ENCODE measurements around the gene RAB8A. TPM values are rescaled to one million over a fixed set of nuclear protein-coding genes. Genes with fewer than 3 reads are reported as not detected.

Gene RAB8A
- 10 to 100 TPM; 53.5 to 58.3 TPM for total RNA-seq
- long read RNA-seq, donor 1, transcript RAB8A-201 (8 exons, 2,827 nt) = major isoform, 35 of 37 reads
- long read RNA-seq, donor 1, partial matches to known transcripts = 0 of 37 reads
- long read RNA-seq, donor 1, other reads (novel, unspliced or antisense) = 1 of 37 reads
- long read RNA-seq, donor 2, transcript RAB8A-201 (8 exons, 2,827 nt) = major isoform, 242 of 249 reads
- long read RNA-seq, donor 2, partial matches to known transcripts = 1 of 249 reads
- long read RNA-seq, donor 2, other reads (novel, unspliced or antisense) = 3 of 249 reads

- intact Hi-C loops (cut with DNase I) = loop anchor here (5.0 to 10.0 kb wide), 2 partner anchors 73 to 74 kb away; partner anchors contain the start of gene FAM32A (in 1 of the 2)
- DNase-seq (ENCODE audit: low spot score) = peak; percentile 100
Observed at GRCh38 chr19:16111160-16111908, at the start of gene RAB8A. Gene RAB8A, plus strand, starts transcription at chr19:16111889. Its CDS starts 13 bp downstream, at chr19:16111902.

GRCh38 chr19:16061943-16062342, 49.7 kb upstream of the RAB8A start:
- no peak for DNase-seq (ENCODE audit: low spot score)
- intact Hi-C loops (cut with DNase I) = loop anchor here in 1 of 2 donors (10.0 kb wide), 1 partner anchor 263 kb away; the partner anchor contains the start of gene KLF2

DNA sequence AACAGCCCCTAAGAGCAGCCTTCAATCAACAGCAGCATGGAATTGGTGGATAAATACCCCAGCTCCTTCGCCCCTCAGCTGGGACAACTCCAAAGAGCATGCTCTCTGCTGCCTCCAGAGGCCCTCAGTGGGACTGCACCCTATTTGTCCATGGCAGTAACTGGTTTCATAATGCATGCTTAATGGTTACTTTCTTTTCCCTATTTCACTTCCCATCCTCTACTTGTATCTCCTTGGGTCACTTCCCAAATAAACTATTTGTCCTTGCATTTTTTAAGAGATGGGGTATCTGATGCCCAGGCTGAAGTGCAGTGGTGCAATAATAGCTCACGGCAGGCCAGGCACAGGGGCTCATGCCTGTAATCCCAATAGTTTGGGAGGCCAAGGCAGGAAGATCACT, 48.9 kb upstream of the RAB8A start:
- intact Hi-C loops (cut with DNase I) = loop anchor here in 1 of 2 donors (10.0 kb wide), 1 partner anchor 262 kb away; the partner anchor contains the start of gene KLF2
- peak; percentile 89 for DNase-seq (ENCODE audit: low spot score)

- intact Hi-C loops (cut with DNase I) = loop anchor here in 1 of 2 donors (10.0 kb wide), 1 partner anchor 260 kb away; the partner anchor contains the start of gene KLF2
- no peak for DNase-seq (ENCODE audit: low spot score)
Observed at GRCh38 chr19:16064209-16064889, 47.3 kb upstream of the RAB8A start.

GRCh38 chr19:16066611-16067104, 45.0 kb upstream of the RAB8A start:
- intact Hi-C loops (cut with DNase I) = loop anchor here in 1 of 2 donors (10.0 kb wide), 1 partner anchor 258 kb away; the partner anchor contains the start of gene KLF2
- DNase-seq (ENCODE audit: low spot score) = no peak

DNA sequence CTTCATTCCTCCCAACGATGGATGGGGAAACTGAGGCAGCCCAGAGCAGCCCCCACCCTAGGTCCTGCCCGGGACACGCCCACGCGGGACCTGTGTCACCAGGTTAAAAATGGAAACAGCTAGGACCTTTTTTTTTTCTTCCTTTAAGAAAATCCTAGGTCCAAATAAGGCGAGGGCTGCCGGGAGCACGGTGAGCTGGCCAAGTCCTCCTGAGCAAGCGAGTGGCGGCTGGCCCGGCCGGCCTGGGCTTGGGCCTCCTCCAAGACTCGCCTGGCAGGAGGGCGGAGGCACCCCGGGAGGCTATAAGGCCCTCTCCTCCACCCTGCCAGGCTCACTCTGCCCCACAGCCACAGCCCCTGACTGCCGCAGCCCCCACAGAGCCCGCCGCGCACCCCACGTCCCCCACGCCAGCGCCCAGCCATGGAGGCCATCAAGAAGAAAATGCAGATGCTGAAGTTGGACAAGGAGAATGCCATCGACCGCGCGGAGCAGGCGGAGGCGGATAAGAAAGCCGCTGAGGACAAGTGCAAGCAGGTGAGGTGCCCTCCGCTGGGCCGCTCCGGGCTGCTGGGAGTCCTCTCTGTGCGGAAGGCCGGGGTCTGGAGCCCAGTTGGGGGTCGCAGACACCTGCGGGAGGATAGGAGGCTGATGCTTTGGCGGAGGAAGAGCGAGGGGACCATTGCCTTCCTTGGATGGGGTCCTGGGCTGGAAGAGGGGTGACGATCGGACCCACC, 44.3 kb upstream of the RAB8A start:
- intact Hi-C loops (cut with DNase I) = loop anchor here in 1 of 2 donors (10.0 kb wide), 1 partner anchor 257 kb away; the partner anchor contains the start of gene KLF2
- DNase-seq (ENCODE audit: low spot score) = peak; percentile 93

GRCh38 chr19:16068696-16069259, 42.9 kb upstream of the RAB8A start:
- intact Hi-C loops (cut with DNase I) = loop anchor here in 1 of 2 donors (10.0 kb wide), 1 partner anchor 256 kb away; the partner anchor contains the start of gene KLF2
- DNase-seq (ENCODE audit: low spot score) = no peak

- intact Hi-C loops (cut with DNase I) = loop anchor here in 1 of 2 donors (10.0 kb wide), 1 partner anchor 255 kb away; the partner anchor contains the start of gene KLF2
- DNase-seq (ENCODE audit: low spot score) = no peak
Observed at GRCh38 chr19:16069813-16070365, 41.8 kb upstream of the RAB8A start.

GRCh38 chr19:16070366-16070990, 41.2 kb upstream of the RAB8A start:
- DNase-seq (ENCODE audit: low spot score) = peak; percentile 92
- intact Hi-C loops (cut with DNase I) = no loop called here

DNA sequence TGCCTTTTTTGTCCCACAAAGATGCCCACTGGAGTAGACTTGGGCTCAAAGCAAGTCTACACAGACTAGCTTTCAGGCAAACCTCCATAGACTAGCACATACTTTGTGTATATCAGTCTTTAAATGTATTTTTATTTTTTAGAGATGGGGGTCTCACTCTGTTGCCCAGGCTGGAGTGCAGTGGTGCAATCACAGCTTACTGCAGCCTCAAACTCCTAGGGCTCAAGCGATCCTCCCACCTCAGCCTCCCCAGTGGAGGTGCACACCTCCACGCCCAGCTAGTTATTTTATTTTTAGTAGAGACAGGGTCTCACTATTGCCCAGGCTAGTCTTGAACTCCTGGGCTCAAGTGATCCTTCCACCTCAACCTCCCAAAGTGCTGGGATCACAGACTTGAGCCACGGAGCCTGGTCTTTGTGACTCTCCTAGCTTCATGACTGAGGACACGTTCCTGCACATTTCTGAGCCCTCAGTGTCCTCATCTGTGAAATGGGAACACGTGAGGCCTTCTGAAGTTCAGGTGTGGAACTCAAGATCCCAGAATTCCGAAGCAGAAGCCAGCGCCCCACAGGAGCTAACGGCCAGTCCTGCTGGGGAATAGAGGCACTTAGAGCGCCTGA, 40.5 kb upstream of the RAB8A start:
- intact Hi-C loops (cut with DNase I) = no loop called here

DNA sequence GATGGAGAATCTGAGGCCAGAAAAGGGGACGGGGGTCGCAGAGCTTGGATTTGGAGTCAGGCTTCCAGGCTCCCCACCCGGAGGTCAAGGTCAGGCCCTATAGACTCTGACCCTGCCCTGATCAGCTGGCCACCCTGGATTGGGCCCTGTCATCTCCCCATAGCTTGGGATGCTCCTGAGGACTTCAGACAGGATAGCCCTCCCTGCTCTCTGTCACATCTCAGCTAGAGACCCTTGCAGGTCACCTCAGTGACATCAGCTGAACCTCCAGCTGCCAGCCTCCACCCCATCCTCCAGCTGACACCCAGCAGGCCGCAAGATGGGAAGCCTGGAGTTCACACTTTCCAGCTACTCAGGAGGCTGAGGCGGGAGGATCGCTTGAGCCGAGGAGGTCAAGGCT, 38.2 kb upstream of the RAB8A start:
- no peak for DNase-seq (ENCODE audit: low spot score)
- intact Hi-C loops (cut with DNase I) = no loop called here

More for the DNA sequence above, 40.5 kb upstream of the RAB8A start:
- no peak for DNase-seq (ENCODE audit: low spot score)

- DNase-seq (ENCODE audit: low spot score) = no peak
- intact Hi-C loops (cut with DNase I) = no loop called here
Observed at GRCh38 chr19:16073988-16074387, 37.7 kb upstream of the RAB8A start.

DNA sequence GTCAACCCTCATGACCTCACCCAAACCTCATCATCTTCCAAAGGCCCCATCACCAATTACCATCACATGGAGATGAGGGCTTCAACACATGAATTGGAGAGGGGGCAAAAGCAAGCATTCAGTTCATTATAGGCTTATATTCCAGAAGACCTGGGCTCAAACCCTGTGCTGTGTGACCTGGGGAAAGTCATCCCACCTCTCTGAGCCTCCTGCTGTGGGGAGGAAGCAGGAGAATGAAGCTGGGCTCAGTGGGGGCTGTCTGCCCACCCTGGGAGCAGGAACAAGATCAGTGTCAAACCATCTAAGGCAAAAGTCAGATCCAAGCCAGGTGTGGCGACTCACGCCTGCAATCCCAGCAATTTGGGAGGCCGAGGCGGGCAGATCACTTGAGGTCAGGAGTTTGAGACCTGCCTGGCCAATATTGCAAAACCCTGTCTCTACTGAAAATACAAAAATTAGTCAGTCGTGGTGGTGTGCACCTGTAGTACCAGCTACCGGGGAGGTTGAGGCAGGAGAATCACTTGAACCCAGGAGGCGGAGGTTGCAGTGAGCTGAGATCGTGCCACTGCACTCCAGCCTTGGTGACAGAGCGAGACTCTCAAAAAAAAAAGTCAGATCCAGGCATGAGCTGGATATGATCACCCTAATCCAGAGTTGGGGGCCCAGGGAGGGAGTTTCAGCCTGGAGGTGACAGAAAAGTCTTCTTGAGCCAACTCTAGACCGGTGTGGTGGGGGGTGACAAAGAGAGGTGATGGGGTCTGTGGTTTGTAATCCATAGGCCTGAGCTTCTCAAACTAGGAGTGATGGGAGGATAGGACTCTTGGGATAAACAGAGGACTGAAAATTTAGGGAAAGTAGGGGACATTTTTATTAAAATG, 37.0 kb upstream of the RAB8A start:
- intact Hi-C loops (cut with DNase I) = no loop called here
- DNase-seq (ENCODE audit: low spot score) = no peak

GRCh38 chr19:16075430-16076153, 36.1 kb upstream of the RAB8A start:
- DNase-seq (ENCODE audit: low spot score) = no peak
- intact Hi-C loops (cut with DNase I) = no loop called here

DNA sequence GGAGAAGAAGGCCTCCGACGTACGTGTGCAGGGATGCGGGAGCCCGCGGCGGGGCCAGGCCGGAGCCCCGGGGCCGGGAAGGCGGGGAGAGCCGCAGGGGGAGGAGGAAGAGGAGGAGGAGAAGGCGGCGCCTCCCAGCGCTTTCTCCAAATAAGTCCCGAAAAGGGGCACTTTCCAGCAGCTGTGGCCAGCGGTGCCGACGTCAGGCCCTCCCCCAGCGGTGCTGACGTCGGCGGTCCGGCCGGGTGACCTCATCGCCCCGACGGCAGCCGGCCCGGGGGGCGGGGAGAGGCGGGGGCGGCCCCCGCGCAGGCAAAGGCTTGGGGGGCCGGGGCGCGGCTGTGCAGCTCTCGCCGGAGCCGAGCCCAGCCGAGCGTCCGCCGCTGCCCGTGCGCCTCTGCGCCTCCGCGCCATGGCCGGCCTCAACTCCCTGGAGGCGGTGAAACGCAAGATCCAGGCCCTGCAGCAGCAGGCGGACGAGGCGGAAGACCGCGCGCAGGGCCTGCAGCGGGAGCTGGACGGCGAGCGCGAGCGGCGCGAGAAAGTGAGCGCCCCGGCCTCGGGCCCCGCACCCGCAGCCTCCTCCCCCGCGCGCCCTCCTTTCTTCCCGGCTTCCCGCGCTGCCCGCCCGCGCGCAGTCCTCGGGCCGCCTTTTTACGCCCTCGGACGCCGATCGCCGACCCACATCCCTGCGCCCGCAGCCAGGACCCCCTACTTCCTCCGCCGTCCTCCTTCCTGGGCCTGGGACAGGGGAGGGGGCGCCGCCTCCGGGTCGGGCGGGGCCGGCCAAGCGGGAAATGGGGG, 35.3 kb upstream of the RAB8A start, which contains the start of gene TPM4:
Gene TPM4, plus strand, starts transcription at position 342 of the 804 bp plus-strand sequence. Its CDS starts 71 bp downstream, at position 413.
- DNase-seq (ENCODE audit: low spot score) = peak; percentile 98
- intact Hi-C loops (cut with DNase I) = no loop called here

All from posterior vena cava (tissue), 2 donors.